Activated CD4-positive, alpha-beta T cell treated with anti-CD3 and anti-CD28 coated beads for 1 hour (primary cell): ENCODE results near the gene IZUMO1.
"Not testable (repeated sequence)": the region's sequence is repeated elsewhere in the genome, so short reads cannot be mapped to it uniquely, and the experiment has no call there.

Experiments
- DNase-seq: peaks from one replicate; pipeline ENCODE4 v3.0.0-alpha.2; 2020

Gene IZUMO1

DNA sequence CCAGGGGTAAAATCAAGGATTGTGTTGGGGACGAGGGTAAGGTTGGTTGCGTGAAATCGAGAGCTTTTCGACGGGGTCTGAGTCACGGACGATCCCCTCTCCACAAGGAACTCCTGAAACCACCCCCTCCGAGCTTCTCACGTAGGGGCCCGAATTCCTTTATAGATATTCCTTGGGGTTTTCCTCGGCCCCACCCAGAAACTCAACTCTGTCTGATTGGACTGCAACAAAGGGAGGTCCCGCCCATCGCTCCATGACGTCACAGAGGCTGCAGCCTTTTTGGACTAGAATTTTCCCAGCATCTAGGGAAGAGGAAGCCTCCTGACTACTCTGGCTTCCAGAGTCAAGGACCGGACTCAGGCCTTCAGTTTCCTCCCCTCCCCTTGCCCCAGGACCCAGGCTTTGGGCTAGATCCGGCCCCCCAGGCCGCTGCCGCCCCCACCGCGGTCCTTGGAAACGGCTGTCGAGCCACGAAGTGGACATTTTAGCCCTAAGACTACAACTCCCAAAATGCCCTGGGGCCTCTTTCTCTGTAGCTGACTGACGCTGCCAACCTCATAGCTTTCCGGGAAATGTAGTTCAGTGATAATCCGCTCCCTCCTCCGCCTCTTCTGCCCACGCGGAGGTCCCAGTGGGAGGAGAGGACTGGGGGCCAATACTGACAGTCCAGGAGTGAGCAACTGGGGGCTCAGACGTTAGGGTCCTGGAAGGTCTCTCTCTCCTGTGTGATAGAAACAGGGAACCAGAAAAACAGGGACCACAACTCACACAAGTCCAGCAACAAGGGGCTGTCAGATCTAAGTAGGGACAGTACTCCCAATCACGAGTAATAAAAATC lies at the start of gene IZUMO1:
Gene IZUMO1, minus strand, starts transcription at position 172 of the 838 bp plus-strand sequence. CDS start 1,050 bp downstream, outside the sequence.
- no peak for DNase-seq

DNA sequence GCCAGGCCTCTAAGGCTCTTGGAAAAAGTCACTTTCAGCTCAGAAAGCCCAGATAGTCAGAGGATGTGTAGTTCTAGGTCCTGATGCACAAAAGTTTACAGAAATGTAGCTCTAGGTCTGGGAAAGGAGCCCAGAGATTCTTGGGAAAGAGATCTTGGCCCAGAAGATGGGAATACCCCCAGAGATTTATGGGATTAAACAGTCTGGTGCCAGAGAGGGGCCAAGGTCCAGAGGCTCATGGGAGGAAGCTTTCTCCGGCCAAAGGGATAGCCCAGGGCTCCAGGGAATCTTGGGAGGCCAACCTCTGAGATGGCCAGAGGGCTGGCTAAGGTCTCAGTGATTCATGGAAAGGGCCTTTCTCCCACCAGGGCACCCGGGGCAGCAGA lies 49.0 kb upstream of the IZUMO1 start:
- DNase-seq = no peak

- DNase-seq = peak; percentile 73
Observed at GRCh38 chr19:48795055-48795684, 48.5 kb upstream of the IZUMO1 start.

DNA sequence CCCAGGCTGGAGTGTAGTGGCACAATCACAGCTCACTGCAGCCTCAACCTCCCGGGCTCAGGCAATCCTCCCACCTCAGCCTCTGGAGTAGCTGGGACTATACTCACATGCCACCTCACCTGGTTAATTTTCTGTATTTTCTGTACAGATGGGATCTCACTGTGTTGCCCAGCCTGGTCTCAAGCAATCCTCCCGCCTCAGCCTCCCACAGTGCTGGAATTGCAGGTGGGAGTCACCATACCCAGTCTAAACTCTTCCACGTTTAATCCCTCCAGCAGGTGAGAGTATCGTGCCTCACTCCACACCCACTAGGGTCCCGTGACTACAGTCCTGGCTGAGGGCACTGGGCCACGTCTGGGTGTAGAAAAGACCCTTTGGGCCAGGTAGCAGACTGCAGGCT lies 47.6 kb upstream of the IZUMO1 start:
- no peak for DNase-seq

DNA sequence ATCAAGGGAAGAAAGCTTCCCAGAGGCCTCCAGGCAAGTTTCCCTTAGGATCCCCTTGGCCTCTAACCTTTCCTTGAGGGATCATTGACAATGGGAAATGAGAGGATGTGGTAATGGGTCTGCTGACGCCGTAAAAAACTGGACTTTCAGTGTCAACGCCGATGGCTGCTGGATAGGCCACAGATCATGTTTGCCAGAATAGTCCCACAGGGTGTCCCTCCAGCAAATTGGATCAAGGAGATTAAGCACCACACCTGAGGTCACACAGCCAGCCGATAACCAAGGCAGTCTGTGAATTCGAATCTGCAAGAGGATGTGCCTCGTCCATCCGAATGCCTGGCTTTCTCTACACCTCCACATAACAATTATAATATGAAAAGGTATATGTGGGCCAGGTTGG lies 46.6 kb upstream of the IZUMO1 start:
- DNase-seq = no peak

DNA sequence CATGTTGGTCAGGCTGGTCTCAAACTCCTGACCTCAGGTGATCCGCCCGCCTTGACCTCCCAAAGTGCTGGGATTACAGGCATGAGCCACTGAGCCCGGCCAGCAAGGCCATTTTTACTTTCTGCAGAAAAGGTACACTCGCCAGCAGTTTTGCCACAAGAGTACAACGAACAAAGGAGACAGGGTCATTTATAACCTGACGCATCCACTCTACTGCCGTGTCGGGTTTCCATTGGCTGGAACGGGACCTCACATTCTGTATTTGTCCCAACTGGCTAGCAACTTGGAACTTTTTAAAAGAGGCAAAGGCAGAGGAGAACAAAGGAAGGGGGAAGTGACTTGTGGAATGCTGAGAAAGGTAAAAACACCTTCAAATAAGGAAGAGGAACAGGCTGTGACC lies 40.6 kb upstream of the IZUMO1 start:
- DNase-seq = not testable (repeated sequence)

GRCh38 chr19:48786422-48786821 lies 39.7 kb upstream of the IZUMO1 start:
- DNase-seq = not testable (repeated sequence)

- no peak for DNase-seq
Observed at GRCh38 chr19:48784527-48784926, 37.8 kb upstream of the IZUMO1 start.

DNA sequence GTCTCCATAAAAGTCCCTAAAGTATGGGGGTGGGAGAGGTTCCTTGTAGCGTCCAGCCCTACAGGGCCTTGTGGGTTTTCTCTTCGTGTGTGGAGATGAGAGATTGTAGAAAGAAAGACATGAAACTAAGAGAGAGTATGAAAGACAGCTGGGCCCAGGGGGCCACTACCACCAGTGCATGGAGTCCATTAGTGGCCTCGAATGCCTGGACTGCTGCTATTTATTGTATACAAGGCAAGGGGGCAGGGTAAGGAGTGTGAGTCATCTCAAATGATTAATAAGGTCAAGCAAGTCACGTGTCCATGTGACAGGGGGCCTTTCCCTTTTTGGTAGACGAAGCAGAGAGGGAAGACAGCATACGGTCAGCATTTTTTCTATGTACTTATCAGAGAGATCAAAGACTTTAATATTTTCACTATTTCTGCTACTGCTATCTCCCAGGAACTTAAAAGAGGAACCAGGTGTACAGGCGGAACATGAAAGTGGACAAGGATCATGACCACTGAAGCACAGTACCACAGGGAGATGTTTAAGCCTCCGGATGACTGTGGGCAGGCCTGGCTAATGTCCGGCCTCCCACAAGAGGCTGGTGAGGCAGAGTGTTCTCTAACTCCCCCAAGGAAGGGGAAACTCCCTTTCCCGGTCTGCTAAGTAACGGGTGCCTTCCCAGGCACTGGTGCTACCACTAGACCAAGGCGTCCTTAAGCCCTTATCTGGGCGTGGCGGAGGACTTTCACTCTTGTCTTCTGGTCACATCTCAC lies 34.1 kb upstream of the IZUMO1 start:
- DNase-seq = no peak

DNA sequence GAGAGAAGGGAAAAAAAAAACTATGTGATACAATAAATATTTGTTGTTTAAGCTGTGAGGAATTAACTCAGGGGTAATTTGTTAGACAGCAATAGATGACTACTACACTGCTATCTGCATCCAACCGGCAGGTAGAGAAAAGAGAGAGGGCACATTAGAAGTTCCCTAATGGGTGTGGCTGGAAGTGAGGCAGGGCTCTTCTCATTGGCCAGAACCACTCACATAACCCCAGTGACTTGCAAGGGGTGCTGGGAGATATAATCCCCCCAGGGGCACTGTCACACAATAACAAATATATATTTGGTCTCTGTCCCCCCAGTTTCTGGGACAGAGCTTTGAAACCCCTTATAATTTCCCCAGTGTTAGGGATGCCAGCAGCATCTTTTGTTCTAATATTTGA lies 32.9 kb upstream of the IZUMO1 start:
- DNase-seq = no peak

- no peak for DNase-seq
Observed at GRCh38 chr19:48777720-48778119, 31.0 kb upstream of the IZUMO1 start.

GRCh38 chr19:48777139-48777538 lies 30.4 kb upstream of the IZUMO1 start:
- no peak for DNase-seq

DNA sequence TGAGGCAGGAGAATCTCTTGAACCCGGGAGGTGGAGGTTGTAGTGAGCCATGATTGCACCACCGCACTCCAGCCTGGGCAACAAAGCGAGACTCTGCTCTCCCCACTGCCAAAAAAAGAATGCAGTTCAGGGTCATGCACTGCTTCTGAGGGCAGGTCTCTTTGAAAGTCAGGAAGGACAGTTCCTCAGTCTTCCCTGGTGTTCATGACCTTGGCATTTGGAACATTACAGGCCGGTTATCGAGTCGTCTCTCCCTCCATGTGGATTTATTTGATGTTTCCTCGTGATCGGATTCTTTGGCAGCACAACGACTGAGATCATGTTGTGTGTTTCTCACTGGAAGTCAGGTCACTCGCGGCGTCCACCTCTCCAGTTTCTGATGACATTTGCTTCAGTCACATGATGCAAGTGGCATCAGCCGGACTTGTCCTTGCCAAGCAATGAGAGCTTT lies 25.8 kb upstream of the IZUMO1 start:
- no peak for DNase-seq

DNA sequence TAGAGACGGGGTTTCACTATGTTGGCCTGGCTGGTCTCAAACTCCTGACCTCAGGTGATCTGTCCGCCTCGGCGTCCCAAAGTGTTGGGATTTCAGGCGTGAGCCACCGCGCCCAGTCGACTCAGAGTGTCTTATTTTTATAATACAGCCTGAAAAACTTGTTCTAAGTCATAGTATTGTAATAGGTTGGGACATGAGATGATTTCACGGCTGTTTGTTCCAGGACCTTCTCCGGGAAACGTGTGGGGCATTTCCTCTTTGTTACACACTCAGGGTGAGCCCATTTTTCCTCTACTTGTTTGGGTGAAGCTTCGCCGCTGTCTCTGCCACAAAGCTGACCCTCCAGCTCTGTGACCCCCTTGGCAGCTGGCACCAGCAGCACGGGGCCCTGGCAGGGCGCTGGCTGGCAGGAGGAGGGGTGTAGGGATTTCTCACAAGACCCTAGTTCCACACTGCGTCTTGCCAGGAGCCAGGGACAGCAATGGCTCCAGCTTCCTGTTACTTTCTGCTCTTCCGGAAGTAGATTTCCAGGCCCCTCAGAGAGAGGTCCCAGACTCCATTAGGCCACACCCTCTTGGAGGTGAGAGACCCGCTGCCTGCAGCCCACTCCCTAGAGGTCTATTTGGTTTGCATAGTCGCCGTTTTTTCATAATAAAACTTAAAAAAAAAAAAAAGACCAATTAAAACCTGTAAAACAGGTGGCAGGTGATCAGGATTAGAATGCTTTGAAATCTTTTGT lies 24.2 kb upstream of the IZUMO1 start:
- DNase-seq = no peak

GRCh38 chr19:48770266-48770665 lies 23.6 kb upstream of the IZUMO1 start:
- DNase-seq = no peak

GRCh38 chr19:48768994-48769713 lies 22.4 kb upstream of the IZUMO1 start:
- DNase-seq = no peak

- not testable (repeated sequence) for DNase-seq
Observed at GRCh38 chr19:48768171-48768753, 21.6 kb upstream of the IZUMO1 start.

DNA sequence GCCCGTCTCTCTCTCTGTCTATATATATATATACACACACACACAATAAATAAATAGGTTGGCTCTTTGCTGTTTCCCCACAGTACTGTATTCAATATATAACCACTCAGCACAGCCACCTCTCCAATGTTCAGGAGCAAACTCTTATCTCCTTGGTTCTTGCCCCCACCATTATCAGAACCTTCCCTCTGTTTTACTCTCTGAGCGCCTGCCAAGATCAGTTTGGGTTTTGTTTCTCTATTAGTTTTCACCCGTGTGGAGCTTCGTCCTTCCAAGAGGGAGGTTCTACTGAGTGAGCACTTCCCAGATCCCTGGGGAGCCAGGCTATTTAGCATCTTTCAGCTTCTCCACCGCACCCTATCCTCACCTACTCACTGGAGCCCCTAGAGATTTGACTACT lies 19.1 kb upstream of the IZUMO1 start:
- not testable (repeated sequence) for DNase-seq

- no peak for DNase-seq
Observed at GRCh38 chr19:48760504-48761205, 13.9 kb upstream of the IZUMO1 start.

DNA sequence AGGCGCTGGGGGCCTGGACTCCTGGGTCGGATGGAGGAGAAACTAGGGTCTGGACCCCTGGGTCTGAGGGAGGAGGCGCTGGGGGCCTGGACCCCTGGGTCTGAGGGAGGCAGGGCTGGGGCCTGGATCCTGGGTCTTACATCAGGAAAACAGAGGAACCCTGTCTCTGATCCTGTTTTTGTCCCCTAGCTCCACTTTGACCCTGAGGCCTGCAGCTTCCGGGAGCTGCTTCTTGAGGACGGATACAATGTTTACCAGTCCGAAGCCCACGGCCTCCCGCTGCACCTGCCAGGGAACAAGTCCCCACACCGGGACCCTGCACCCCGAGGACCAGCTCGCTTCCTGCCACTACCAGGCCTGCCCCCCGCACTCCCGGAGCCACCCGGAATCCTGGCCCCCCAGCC lies 11.0 kb upstream of the IZUMO1 start:
- no peak for DNase-seq

GRCh38 chr19:48757089-48757675 lies 10.5 kb upstream of the IZUMO1 start:
- no peak for DNase-seq
